GM19239 (cell line): ENCODE measurements around the gene LNPEP.

Experiments used
- DNase-seq: peaks from one replicate; pipeline ENCODE4 v3.0.0; 2011; ENCODE audit warnings: low spot score; ENCODE audit not compliant: insufficient read length
- FAIRE-seq: peaks from 2 replicates; lab custom pipeline; 2011; peaks lifted over from hg19 to GRCh38; lab: Jason Lieb, UNC

Gene LNPEP

GRCh38 chr5:96935559-96936430 lies at the start of gene LNPEP:
TSS of gene LNPEP (plus strand) at chr5:96936080. CDS start at chr5:96936156, 76 bp downstream.
- peak; percentile 50 for DNase-seq
- FAIRE-seq: peak; percentile 94

- DNase-seq (no peak), FAIRE-seq (no peak)
These were observed 42.5 kb upstream of the LNPEP start for GRCh38 chr5:96893342-96893741.

GRCh38 chr5:96896276-96896675 lies 39.6 kb upstream of the LNPEP start:
- FAIRE-seq (no peak), DNase-seq (no peak)

- DNase-seq (no peak), FAIRE-seq (peak; percentile 97)
These were observed 39.1 kb upstream of the LNPEP start for GRCh38 chr5:96896806-96897205.

- DNase-seq: no peak
- FAIRE-seq: no peak
These were observed 34.5 kb upstream of the LNPEP start for GRCh38 chr5:96901384-96901783.

GRCh38 chr5:96901841-96902240 lies 34.0 kb upstream of the LNPEP start:
- FAIRE-seq (peak; percentile 23), DNase-seq (no peak)

GRCh38 chr5:96902876-96903275 lies 33.0 kb upstream of the LNPEP start:
- DNase-seq (no peak), FAIRE-seq (no peak)

- FAIRE-seq (peak; percentile 60), DNase-seq (no peak)
These were observed 32.6 kb upstream of the LNPEP start for GRCh38 chr5:96903300-96903699.

- DNase-seq (no peak), FAIRE-seq (peak; percentile 28)
These were observed 31.6 kb upstream of the LNPEP start for GRCh38 chr5:96904054-96904931.

- DNase-seq: no peak
- FAIRE-seq: no peak
These were observed 30.0 kb upstream of the LNPEP start for GRCh38 chr5:96905864-96906263.

- DNase-seq (no peak), FAIRE-seq (no peak)
These were observed 26.9 kb upstream of the LNPEP start for GRCh38 chr5:96909003-96909402.

GRCh38 chr5:96909435-96909834 lies 26.4 kb upstream of the LNPEP start:
- FAIRE-seq (no peak), DNase-seq (no peak)

- no peak for FAIRE-seq
- no peak for DNase-seq
These were observed 24.7 kb upstream of the LNPEP start for GRCh38 chr5:96911139-96911538.

- DNase-seq: no peak
- no peak for FAIRE-seq
These were observed 22.6 kb upstream of the LNPEP start for GRCh38 chr5:96913233-96913632.

GRCh38 chr5:96919754-96920197 lies 16.1 kb upstream of the LNPEP start:
- FAIRE-seq (peak; percentile 87), DNase-seq (no peak)

- FAIRE-seq (peak; percentile 54), DNase-seq (no peak)
These were observed 15.0 kb upstream of the LNPEP start for GRCh38 chr5:96920744-96921355.

- DNase-seq: no peak
- peak; percentile 70 for FAIRE-seq
These were observed 13.2 kb upstream of the LNPEP start for GRCh38 chr5:96922499-96923244.

- no peak for FAIRE-seq
- no peak for DNase-seq
These were observed 11.8 kb upstream of the LNPEP start for GRCh38 chr5:96924016-96924443.

- FAIRE-seq (peak; percentile 35), DNase-seq (no peak)
These were observed 9.6 kb upstream of the LNPEP start for GRCh38 chr5:96926276-96926675.

GRCh38 chr5:96927008-96927407 lies 8.9 kb upstream of the LNPEP start:
- FAIRE-seq (no peak), DNase-seq (no peak)
